Inflammatory macrophage treated with lipopolysaccharide for 4 hours (primary cell): Measurements from ENCODE around the gene C10orf67.
A peak's percentile ranks its signal among the peaks of the same experiment; 100 is the strongest.

ENCODE experiments used
- DNase-seq: peaks from one replicate; pipeline ENCODE4 v3.0.0-alpha.2; 2020

C10orf67 gene

GRCh38 chr10:23194966-23195845, 149.4 kb downstream of the C10orf67 start:
- no peak for DNase-seq

- no peak for DNase-seq
These were observed 150.1 kb downstream of the C10orf67 start for GRCh38 chr10:23194471-23194965.

GRCh38 chr10:23193435-23194074, 151.0 kb downstream of the C10orf67 start:
- DNase-seq: no peak

GRCh38 chr10:23192712-23193434, 151.7 kb downstream of the C10orf67 start:
- no peak for DNase-seq

GRCh38 chr10:23191764-23192711, 152.6 kb downstream of the C10orf67 start, which contains the start of gene PTF1A:
TSS of gene PTF1A (plus strand) at chr10:23192312. CDS start at chr10:23192531, 219 bp downstream.
- DNase-seq: no peak

GRCh38 chr10:23190872-23191763, 153.5 kb downstream of the C10orf67 start:
- no peak for DNase-seq

- DNase-seq: no peak
These were observed 155.6 kb downstream of the C10orf67 start for GRCh38 chr10:23189024-23189423.

GRCh38 chr10:23187155-23187554, 157.4 kb downstream of the C10orf67 start:
- DNase-seq: no peak

GRCh38 chr10:23186697-23187096, 157.9 kb downstream of the C10orf67 start:
- DNase-seq: no peak

- DNase-seq: no peak
These were observed 158.4 kb downstream of the C10orf67 start for GRCh38 chr10:23186178-23186577.

- DNase-seq: no peak
These were observed 169.6 kb downstream of the C10orf67 start for GRCh38 chr10:23174977-23175512.

- no peak for DNase-seq
These were observed 170.3 kb downstream of the C10orf67 start for GRCh38 chr10:23174074-23174976.

GRCh38 chr10:23173214-23174073, 171.2 kb downstream of the C10orf67 start:
- no peak for DNase-seq

GRCh38 chr10:23172429-23173213, 172.0 kb downstream of the C10orf67 start:
- DNase-seq: no peak

GRCh38 chr10:23171232-23171876, 173.2 kb downstream of the C10orf67 start:
- no peak for DNase-seq

GRCh38 chr10:23158370-23158769, 186.2 kb downstream of the C10orf67 start:
- DNase-seq: peak; percentile 49
